HG02763 (cell line): ENCODE measurements around the gene ZNF93.
"Not testable (repeated sequence)": the region's sequence is repeated elsewhere in the genome, so short reads cannot be mapped to it uniquely, and the experiment has no call there.

Experiments used
- ATAC-seq: cut with Tn5 transposase; IDR thresholded peaks from one replicate; pipeline ENCODE4 v1.9.1; 2021; ENCODE audit warnings: mild to moderate bottlenecking, moderate library complexity; ENCODE audit not compliant: unreplicated experiment

The ZNF93 gene

DNA sequence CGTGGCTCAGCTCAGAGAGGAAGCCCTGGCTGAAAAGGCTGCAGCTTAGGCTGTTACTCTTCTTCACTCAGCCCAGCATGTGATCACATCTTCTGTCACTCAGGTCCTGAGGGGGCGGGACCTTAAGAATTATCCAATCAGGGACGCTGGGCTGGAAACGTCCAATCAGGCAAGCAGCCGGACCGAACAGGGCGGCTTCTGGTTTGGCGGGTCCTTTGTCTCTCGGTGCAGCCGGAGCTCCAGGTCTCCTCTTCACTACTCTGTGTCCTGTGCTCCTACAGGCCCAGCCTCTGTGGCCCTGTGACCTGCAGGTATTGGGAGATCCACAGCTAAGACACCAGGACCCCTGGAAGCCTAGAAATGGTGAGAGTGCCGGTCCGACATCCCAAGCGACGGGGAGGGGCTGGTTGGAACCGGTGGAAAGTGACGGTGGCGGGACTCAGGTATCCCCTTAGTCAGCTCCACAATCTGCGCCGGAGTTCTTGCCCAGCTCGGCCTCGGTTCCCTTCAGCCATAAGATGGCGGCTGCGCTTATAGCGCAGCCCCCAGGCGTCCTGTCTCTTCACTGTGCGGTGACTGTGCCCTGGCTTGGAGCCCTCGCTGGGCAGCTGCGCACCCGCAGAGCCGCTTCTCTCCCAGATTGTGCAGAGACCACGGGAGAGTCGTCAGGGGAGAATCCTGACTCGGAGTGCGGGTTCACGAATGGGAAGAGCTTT, at the start of gene ZNF93:
Gene ZNF93, plus strand, starts transcription at position 218 of the 716 bp plus-strand sequence. Its CDS starts 143 bp downstream, at position 361.
- ATAC-seq = peak; percentile 86

GRCh38 chr19:19851740-19852139, 49.0 kb upstream of the ZNF93 start:
- ATAC-seq = not testable (repeated sequence)

- no peak for ATAC-seq
These were observed 42.0 kb upstream of the ZNF93 start for GRCh38 chr19:19858751-19859150.

DNA sequence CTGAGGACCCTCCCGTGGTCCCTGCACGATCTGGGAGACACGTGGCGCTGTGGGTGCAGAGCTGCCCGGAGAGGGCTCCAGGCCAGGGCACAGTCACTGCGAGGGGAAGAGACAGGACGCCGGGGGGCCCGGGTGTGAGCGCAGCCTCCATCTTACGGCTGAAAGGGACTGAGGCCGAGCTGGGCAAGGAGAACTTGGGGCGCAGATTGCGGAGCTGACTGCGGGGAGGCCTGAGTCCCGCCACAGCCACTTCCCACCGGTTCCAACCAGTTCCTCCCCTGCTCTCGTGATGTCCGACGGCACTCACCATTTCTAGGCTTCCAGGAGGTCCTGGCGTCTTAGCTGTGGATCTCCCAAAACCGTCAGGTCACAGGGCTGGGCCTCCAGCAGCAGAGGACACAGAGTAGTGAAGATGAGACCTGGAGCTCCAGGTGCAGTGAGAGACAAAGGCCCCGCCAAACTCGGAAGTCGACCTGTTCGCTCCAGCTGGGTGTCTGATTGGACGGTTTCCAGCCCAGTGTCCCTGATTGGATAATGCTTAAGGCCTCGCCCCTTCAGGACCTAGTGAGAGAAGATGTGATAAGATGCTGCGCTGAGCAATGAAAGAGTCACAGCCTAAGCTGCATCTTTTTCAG, 39.9 kb upstream of the ZNF93 start:
- no peak for ATAC-seq

DNA sequence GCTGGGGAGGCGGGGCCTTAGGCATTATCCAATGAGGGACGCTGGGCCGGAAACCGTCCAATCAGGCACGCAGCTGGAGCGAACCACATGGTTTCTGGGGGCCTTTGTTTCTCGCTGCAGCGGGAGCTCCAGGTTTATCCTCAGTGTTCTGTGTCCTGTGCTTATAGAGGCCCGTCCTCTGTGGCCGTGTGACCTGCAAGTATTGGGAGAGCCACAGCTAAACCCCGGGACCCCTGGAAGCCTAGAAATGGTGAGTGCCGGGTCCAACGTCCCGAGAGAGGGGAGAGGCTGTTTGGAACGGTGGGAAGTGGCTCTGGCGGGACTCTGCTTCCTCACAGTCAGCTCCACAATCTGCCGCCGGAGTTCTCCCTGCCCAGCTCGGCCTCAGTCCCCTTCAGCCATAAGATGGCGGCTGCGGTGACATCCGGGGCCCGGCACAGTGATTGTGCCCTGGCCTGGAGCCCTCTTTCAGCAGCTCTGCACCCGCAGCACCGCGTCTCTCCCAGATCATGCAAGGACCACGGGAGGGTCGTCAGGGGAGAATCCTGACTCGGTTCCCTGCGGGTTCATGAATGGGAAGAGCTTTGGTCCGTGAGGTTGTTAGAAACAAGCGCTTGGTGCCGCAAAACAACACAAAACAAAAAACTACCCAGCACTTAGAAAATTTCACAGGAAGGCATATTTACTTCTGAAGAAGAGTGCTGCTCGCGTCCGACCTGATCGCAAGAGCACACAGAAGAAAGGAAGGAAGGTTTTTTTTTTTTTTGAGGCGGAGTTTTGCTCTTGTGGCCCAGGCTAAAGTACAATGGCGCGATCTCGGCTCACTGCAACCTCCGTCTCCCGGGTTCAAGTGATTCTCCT, 34.8 kb upstream of the ZNF93 start, which contains the start of gene ZNF253:
Gene ZNF253, plus strand, starts transcription at position 133 of the 861 bp plus-strand sequence. Its CDS starts 115 bp downstream, at position 248.
- ATAC-seq = peak; percentile 95

GRCh38 chr19:19866611-19867248, 34.0 kb upstream of the ZNF93 start:
- no peak for ATAC-seq

DNA sequence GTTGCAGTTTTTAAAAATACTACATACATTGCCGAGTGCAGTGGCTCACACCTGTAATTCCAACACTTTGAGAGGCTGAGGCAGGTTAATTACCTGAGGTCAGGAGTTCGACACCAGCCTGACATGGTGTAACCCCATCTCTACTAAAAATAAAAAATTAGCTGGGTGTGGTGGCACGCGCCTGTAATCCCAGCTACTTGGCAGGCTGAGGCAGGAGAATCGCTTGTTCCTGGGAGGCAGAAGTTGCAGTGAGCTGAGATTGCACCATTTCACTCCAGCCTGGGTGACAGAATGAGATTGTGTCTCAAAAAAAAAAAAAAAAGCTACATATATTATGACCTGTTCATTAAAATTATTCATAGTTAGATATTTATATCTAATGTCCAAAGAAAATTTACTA, 30.7 kb upstream of the ZNF93 start:
- not testable (repeated sequence) for ATAC-seq

- no peak for ATAC-seq
These were observed 28.8 kb upstream of the ZNF93 start for GRCh38 chr19:19871932-19872331.

DNA sequence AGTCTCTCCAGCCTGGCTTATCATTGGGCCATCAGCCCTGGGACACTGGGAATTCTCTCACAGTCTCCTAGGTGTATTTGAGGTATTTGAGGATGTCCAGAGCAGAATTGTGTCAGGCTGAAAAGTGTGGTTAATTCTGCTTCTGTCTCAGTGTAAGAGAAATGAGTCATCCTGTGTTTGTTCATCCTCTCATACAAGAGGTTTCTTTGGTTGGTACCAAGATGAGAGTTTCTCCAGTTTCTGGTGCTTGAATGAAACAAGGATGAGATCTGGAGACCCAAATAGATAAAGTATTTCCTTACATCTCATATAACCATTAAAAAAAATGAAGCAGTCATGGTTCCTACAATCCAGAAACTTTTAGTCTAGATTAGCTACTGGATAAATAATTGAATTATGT, 27.4 kb upstream of the ZNF93 start:
- no peak for ATAC-seq

DNA sequence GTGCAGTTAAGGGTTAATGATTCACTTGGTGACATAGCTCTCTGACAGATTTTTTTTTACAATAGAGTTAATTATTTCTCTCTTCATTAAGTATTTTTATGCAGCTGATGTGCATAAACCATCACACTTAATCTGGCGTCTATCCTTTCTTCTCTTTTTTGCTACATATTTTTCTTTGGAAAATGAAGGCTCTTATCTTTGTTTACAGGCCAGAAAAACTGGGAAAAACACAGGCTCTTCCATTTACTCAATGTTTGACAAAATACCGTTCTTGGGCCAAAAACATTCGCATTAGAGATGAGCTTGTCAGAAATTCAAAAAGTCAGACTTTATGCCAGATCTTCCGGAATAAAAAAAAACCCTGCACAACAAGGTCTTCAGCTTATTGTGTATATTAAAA, 23.0 kb upstream of the ZNF93 start:
- ATAC-seq = no peak

- no peak for ATAC-seq
These were observed 16.2 kb upstream of the ZNF93 start for GRCh38 chr19:19884583-19884982.

DNA sequence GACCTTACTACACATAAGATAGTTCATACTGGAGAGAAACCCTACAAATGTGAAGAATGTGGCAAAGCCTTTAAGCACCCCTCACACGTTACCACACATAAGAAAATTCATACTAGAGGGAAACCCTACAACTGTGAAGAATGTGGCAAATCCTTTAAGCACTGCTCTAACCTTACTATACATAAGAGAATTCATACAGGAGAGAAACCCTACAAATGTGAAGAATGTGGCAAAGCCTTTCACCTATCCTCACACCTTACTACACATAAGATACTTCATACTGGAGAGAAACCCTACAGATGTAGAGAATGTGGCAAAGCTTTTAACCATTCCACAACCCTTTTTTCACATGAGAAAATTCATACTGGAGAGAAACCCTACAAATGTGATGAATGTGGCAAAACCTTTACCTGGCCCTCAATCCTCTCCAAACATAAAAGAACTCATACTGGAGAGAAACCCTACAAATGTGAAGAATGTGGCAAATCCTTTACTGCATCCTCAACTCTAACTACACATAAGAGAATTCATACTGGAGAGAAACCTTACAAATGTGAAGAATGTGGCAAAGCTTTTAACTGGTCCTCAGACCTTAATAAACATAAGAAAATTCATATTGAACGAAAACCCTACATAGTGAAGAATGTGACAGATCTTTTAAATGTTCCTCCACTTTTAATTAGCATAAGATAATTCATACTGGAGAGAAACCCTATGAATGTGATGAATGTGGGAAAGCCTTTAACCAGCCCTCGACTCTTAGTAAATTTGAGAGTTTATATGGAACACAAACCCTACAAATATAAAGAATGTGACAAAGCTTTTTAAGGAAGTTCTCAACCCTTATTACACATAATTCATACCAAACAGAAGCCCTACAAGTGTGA, 8.4 kb upstream of the ZNF93 start:
- ATAC-seq = not testable (repeated sequence)

DNA sequence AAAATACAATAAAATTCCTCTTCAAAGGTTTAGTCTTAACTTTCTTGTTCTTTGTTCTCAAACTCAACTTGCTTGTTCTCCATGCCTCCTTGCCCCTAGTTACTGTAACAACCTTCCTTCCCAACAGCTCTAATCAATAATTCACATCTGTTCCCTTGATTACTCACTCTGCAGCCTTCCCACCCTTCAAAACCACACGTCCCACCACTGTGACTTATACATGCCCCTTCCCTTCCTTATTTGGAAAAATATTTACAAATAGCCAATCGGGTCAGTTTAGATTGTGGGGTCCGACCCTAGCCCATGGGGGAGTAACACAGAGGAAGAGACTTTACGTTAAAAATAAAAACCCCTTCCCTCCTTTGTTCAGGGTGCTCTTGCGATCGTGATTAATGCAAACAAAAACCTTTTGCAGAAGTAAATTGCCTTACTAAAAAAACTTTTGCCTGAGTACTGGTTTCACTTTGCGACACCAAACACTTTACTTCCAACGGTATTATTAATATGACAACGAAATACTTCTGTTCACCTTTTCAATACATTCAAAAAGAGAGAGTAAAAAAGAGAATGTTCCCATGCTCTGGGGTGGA, 512 bp upstream of the ZNF93 start:
- no peak for ATAC-seq

DNA sequence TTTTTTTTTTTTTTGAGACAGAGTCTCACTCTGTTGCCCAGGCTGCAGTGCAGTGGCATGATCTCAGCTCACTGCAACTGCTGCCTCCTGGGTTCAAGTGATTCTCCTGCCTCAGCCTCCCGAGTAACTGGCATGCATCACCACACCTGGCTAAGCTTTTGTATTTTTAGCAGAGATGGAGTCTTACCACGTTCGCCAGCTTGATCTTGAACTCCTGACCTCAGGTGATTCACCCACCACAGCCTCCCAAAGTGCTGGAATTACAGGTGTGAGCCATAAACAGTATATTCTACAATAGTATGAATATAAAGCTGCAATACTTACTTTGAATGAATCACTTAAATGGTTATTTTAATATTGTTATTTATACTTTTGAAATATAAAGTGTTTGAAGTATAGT, 6.8 kb downstream of the ZNF93 start:
- not testable (repeated sequence) for ATAC-seq

DNA sequence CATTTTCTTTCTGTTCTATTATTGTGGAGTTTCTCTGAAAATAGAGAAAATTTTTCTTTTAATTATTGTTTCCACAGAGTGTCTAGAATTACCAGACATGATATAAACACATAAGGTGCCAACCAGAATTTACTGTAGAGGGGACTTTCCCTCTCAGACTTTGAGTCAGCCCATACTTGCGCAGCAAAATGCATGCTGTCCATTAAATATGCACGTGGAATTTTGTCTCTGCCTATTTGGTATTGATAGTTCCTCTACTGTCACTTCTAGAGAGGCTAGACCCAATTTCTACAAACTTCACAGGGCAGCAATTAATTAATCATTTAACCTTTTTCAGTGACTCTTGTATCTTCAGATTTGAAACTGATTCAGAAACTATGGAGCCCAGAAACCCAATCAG, 8.9 kb downstream of the ZNF93 start:
- ATAC-seq = no peak

GRCh38 chr19:19911150-19911549, 10.4 kb downstream of the ZNF93 start:
- no peak for ATAC-seq

DNA sequence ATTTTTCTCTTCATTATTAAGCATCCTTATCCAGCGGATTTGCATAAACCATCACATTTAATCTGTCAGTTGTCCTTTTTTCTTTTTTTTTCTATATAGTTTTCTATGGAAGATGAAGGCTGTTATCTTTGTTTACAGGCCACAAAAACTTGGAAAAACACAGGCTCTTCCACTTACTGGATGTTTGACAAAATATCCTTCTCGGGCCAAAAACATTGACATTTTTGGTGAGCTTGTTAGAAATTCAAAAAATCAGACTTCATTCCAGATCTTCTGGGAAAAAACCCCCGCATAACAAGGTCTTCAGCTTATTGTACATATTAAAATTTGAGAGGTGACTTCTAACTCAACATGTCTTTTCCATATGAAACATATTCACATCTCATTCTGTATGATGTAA, 13.8 kb downstream of the ZNF93 start:
- ATAC-seq = no peak

- not testable (repeated sequence) for ATAC-seq
These were observed 29.7 kb downstream of the ZNF93 start for GRCh38 chr19:19930417-19930816.

DNA sequence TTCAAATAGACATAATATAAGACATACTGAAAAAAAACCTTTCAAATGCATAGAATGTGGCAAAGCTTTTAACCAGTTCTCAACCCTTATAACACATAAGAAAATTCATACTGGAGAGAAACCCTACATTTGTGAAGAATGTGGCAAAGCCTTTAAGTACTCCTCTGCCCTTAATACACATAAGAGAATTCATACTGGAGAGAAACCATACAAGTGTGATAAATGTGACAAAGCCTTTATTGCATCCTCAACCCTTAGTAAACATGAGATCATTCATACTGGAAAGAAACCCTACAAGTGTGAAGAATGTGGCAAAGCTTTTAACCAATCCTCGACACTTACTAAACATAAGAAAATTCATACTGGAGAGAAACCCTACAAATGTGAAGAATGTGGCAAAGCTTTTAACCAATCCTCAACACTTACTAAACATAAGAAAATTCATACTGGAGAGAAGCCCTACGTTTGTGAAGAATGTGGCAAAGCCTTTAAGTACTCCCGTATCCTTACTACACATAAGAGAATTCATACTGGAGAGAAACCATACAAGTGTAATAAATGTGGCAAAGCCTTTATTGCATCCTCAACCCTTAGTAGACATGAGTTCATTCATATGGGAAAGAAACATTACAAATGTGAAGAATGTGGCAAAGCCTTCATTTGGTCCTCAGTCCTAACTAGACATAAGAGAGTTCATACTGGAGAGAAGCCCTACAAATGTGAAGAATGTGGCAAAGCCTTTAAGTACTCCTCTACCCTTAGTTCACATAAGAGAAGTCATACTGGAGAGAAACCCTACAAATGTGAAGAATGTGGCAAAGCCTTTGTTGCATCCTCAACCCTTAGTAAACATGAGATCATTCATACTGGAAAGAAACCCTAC, 32.9 kb downstream of the ZNF93 start:
- not testable (repeated sequence) for ATAC-seq
